SK-N-SH (cell line): ENCODE data around the gene NTM.

Source experiments
- CTCF ChIP-seq: fragments of 200-600 bp; sonication (generic); IDR thresholded peaks from 2 replicates; pipeline ENCODE4 v1.6.1; 2017; ENCODE audit warnings: antibody characterized with exemption, mild to moderate bottlenecking, moderate library complexity
- EZH2phosphoT487 ChIP-seq: fragments of 200-600 bp; sonication (generic); IDR thresholded peaks from 2 replicates; pipeline ENCODE4 v1.6.1; 2017; ENCODE audit warnings: low read depth, mixed run types, mild to moderate bottlenecking, antibody characterized with exemption, moderate library complexity, borderline replicate concordance
- FOSL2 ChIP-seq: IDR thresholded peaks from 2 replicates; pipeline ENCODE4 v1.4.0; 2012; ENCODE audit warnings: low read depth, mild to moderate bottlenecking, moderate library complexity, borderline replicate concordance
- IRF3 ChIP-seq: fragments of 150-350 bp; IDR thresholded peaks from 2 replicates; pipeline ENCODE4 v1.6.1; 2016; ENCODE audit warnings: mild to moderate bottlenecking, low read depth, low read length
- POLR2AphosphoS5 ChIP-seq: IDR thresholded peaks from 2 replicates; pipeline ENCODE4 v1.6.1; 2012; ENCODE audit warnings: low read depth, low read length
- SIN3A ChIP-seq: IDR thresholded peaks from 2 replicates; pipeline ENCODE4 v1.6.1; 2012; ENCODE audit warnings: low read depth, mild to moderate bottlenecking, low read length, moderate library complexity, borderline replicate concordance
- TAF1 ChIP-seq: IDR thresholded peaks from 2 replicates; pipeline ENCODE4 v1.6.1; 2012; ENCODE audit warnings: low read depth, mild to moderate bottlenecking, low read length, moderate library complexity, borderline replicate concordance
- USF2 ChIP-seq: fragments of 150-350 bp; IDR thresholded peaks from 2 replicates; pipeline ENCODE4 v1.6.1; 2017; ENCODE audit warnings: antibody characterized with exemption, low read length, low read depth, borderline replicate concordance

GRCh38 chr11:131896978-131897615, 526.7 kb downstream of the NTM start:
- TF ChIP-seq CTCF: no peak
- TF ChIP-seq USF2: no peak
- TF ChIP-seq POLR2AphosphoS5: no peak
- TF ChIP-seq SIN3A: no peak
- TF ChIP-seq TAF1: no peak
- TF ChIP-seq FOSL2: no peak
- TF ChIP-seq EZH2phosphoT487: no peak
- no peak for TF ChIP-seq IRF3
